ENCODE measurements around the gene ETV2.
"Not testable (repeated sequence)": the region's sequence is repeated elsewhere in the genome, so short reads cannot be mapped to it uniquely, and the experiment has no call there.

ETV2 gene

GRCh38 chr19:35641515-35642151 is at the start of gene ETV2:
Gene ETV2, plus strand, starts transcription at chr19:35641745. Its CDS starts 716 bp downstream, at chr19:35642461.
- peak; percentile 46 for DNase-seq

- DNase-seq = no peak
Measured at GRCh38 chr19:35592226-35592625, 49.3 kb upstream of the ETV2 start.

GRCh38 chr19:35595026-35595425 is 46.5 kb upstream of the ETV2 start:
- not testable (repeated sequence) for DNase-seq

- no peak for DNase-seq
Measured at GRCh38 chr19:35595928-35596327, 45.6 kb upstream of the ETV2 start.

GRCh38 chr19:35596366-35596999 is 45.1 kb upstream of the ETV2 start:
- DNase-seq = no peak

GRCh38 chr19:35601971-35602370 is 39.6 kb upstream of the ETV2 start:
- no peak for DNase-seq

GRCh38 chr19:35604436-35604835 is 37.1 kb upstream of the ETV2 start:
- DNase-seq = not testable (repeated sequence)

- DNase-seq = not testable (repeated sequence)
Measured at GRCh38 chr19:35607170-35607569, 34.4 kb upstream of the ETV2 start.

GRCh38 chr19:35607661-35608060 is 33.9 kb upstream of the ETV2 start:
- DNase-seq = no peak

- no peak for DNase-seq
Measured at GRCh38 chr19:35608251-35608650, 33.3 kb upstream of the ETV2 start.

GRCh38 chr19:35609851-35610353 is 31.6 kb upstream of the ETV2 start:
- DNase-seq = no peak

- no peak for DNase-seq
Measured at GRCh38 chr19:35612224-35612558, 29.4 kb upstream of the ETV2 start.

- DNase-seq = peak; percentile 93
Measured at GRCh38 chr19:35612559-35613321, 28.8 kb upstream of the ETV2 start, which contains the start of gene HAUS5. Gene HAUS5, plus strand, starts transcription at chr19:35612735. Its CDS starts 60 bp downstream, at chr19:35612795.

- DNase-seq = no peak
Measured at GRCh38 chr19:35613574-35613973, 28.0 kb upstream of the ETV2 start.

- no peak for DNase-seq
Measured at GRCh38 chr19:35615036-35615435, 26.5 kb upstream of the ETV2 start.

GRCh38 chr19:35618857-35619256 is 22.7 kb upstream of the ETV2 start:
- DNase-seq = no peak

- no peak for DNase-seq
Measured at GRCh38 chr19:35619290-35619923, 22.1 kb upstream of the ETV2 start.

- no peak for DNase-seq
Measured at GRCh38 chr19:35620001-35620400, 21.5 kb upstream of the ETV2 start.

- DNase-seq = no peak
Measured at GRCh38 chr19:35621708-35622107, 19.8 kb upstream of the ETV2 start.

- DNase-seq = no peak
Measured at GRCh38 chr19:35622750-35623149, 18.8 kb upstream of the ETV2 start.

GRCh38 chr19:35623327-35624010 is 18.1 kb upstream of the ETV2 start:
- no peak for DNase-seq

- DNase-seq = no peak
Measured at GRCh38 chr19:35628264-35628564, 13.3 kb upstream of the ETV2 start.

Measured in activated gamma-delta T cell treated with Interleukin-2 at 50 U/mL for 16 hours (primary cell).